Transverse colon (tissue), 4 donors: ENCODE measurements around the gene OBSCN. TPM values are rescaled to one million over a fixed set of nuclear protein-coding genes. Genes with fewer than 3 reads are reported as not detected.
A peak's percentile ranks its signal among the peaks of the same experiment; 100 is the strongest.
"Not testable (repeated sequence)": the region's sequence is repeated elsewhere in the genome, so short reads cannot be mapped to it uniquely, and the experiment has no call there.

Source experiments
- DNase-seq: peaks from one replicate; pipeline ENCODE4 v3.0.0-alpha.2; 2019
- H3K27ac ChIP-seq, 4 donors: fragments of 200-600 bp; sonication (generic); 2 replicates each; pipeline ENCODE4 v1.5.1; 2016 to 2018; ENCODE audit warnings: inconsistent platforms in 4 of 4
- H3K27me3 ChIP-seq: fragments of 200-600 bp; sonication (generic); 2 replicates; pipeline ENCODE4 v1.5.1; 2017; ENCODE audit warnings: inconsistent platforms
- H3K36me3 ChIP-seq, 4 donors: fragments of 200-600 bp; sonication (generic); 2 replicates each; pipeline ENCODE4 v1.5.1; 2017 to 2019; ENCODE audit warnings: inconsistent platforms in 4 of 4
- H3K4me1 ChIP-seq, 4 donors: fragments of 200-600 bp; sonication (generic); 2 replicates each; pipeline ENCODE4 v1.5.1; 2017 to 2020; ENCODE audit warnings: inconsistent platforms in 4 of 4
- H3K4me3 ChIP-seq, 4 donors: fragments of 200-600 bp; sonication (generic); 1 replicate in 1 of 4; 2 replicates in 3 of 4; pipeline versions ENCODE4 v1.5.1 to v1.6.1; 2017 to 2019; ENCODE audit warnings: inconsistent platforms in 4 of 4
- H3K9me3 ChIP-seq, 2 donors: fragments of 200-600 bp; sonication (generic); 2 replicates each; pipeline ENCODE4 v1.5.1; 2017 to 2019; ENCODE audit warnings: inconsistent platforms in 2 of 2
- EP300 ChIP-seq: sonication (generic); formaldehyde crosslinking; IDR thresholded peaks from one replicate; pipeline ENCODE4 v1.6.1; 2017; ENCODE audit warnings: antibody characterized with exemption, low read depth
- POLR2A ChIP-seq: fragments of 450-650 bp; IDR thresholded peaks from one replicate; pipeline ENCODE4 v1.6.1; 2016; ENCODE audit warnings: antibody characterized with exemption, mild to moderate bottlenecking, moderate library complexity
- POLR2AphosphoS5 ChIP-seq, 3 donors: sonication (generic); formaldehyde crosslinking; IDR thresholded peaks; one replicate each; pipeline ENCODE4 v1.6.1; 2016; ENCODE audit warnings: antibody characterized with exemption in 3 of 3
- WGBS, 2 donors: methylation state at CpG; one replicate each; pipeline ENCODE4 v1.1.5; 2018; ENCODE audit warnings: low coverage in 1 of 2; 5-methylcytosine and 5-hydroxymethylcytosine counted together
- in situ Hi-C, 4 donors: fragments of 200-750 bp; cut with MboI; loops; one replicate each; pipeline versions ENCODE4 v1.15.0 to v1.15.1; 2017; ENCODE audit warnings: low sequenced_read_pairs in 3 of 4, low pct_ligation_motif_present in 1 of 4, low pct_unique_long_range_greater_than_20kb in 1 of 4
- intact Hi-C: fragments of 100-400 bp; cut with DNase I; formaldehyde crosslinking; loops from one replicate; pipeline ENCODE4 v1.15.1; 2023; ENCODE audit warnings: low total_unique reads
- total RNA-seq, 4 donors: library from RNA; depleted of rRNA; stranded (reverse); fragments of >200 nt; gene quantifications; one replicate each; pipeline ENCODE4 v1.1.0, GENCODE V29; 2016
- TF ChIP-seq, protein P1 (sequence below), 5 experiments: fragments of 200-600 bp in 3 of 5; fragments of 450-650 bp in 2 of 5; sonication (generic) in 3 of 5; IDR thresholded peaks; 1 replicate in 2 of 5; 2 replicates in 3 of 5; pipeline ENCODE4 v1.5.1; 2016 to 2017; ENCODE audit warnings: antibody characterized with exemption in 5 of 5, inconsistent platforms in 3 of 5, mild to moderate bottlenecking in 2 of 5, moderate library complexity in 1 of 5

Gene OBSCN
- total RNA-seq, 4 donors from 2014 or later = 11.9 to 21.7 (median 15.8) TPM

DNA sequence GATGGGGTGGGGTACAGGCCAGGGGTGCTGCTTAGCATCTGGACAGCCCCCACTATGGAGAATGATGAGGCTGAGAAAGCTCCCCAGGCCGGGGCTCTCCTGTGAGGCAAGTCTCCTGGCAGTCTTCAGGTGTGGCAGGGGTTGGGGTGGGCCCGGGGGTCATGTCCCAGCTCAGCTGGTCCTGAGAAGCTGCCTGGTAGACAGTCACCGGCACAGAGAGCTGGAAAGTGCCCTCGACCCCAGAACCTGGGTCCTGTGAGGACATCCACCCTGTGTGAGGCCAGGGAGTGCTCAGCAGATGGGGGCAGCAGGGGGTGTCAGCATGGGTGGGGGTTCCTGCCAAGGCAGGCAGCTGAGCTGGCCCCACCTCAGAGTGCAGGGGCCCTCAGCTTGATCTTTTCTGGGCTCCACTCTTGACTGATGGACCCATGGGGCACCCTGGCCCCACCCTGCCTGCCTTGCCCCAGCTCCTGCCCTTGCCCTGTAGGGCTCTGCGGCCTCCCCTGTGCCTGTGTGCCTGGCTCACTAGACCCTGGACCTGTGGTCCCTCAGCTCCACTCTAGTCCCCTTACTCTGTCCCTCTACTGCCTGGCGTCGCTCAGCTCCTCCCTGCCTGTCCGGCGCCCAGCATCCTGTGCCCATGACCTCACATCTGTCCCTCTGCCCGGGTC is 36.5 kb upstream of the OBSCN start:
- 72 to 77% methylated on average over 5 to 7 of the region's 10 CpGs for WGBS, 2 donors
- Histone ChIP-seq H3K27ac (no peak overlapping the region), H3K4me1 (peaks cover 4 to 11% (median 7%) of the 10 kb centered on the region in 4 donors), H3K27me3 (no peaks in the 10 kb centered on the region), H3K4me3 (no peak overlapping the region), H3K36me3 (no peaks in the 10 kb centered on the region), H3K9me3 (no peaks in the 10 kb centered on the region)
- in situ Hi-C loops = loop anchor here in 1 of 4 donors (10.0 kb wide), 1 partner anchor 47 kb away; no protein-coding TSS in a partner anchor
- TF ChIP-seq, protein P1, sequence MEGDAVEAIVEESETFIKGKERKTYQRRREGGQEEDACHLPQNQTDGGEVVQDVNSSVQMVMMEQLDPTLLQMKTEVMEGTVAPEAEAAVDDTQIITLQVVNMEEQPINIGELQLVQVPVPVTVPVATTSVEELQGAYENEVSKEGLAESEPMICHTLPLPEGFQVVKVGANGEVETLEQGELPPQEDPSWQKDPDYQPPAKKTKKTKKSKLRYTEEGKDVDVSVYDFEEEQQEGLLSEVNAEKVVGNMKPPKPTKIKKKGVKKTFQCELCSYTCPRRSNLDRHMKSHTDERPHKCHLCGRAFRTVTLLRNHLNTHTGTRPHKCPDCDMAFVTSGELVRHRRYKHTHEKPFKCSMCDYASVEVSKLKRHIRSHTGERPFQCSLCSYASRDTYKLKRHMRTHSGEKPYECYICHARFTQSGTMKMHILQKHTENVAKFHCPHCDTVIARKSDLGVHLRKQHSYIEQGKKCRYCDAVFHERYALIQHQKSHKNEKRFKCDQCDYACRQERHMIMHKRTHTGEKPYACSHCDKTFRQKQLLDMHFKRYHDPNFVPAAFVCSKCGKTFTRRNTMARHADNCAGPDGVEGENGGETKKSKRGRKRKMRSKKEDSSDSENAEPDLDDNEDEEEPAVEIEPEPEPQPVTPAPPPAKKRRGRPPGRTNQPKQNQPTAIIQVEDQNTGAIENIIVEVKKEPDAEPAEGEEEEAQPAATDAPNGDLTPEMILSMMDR (IDR thresholded peaks at IDR 0.05) = no peak
- TF ChIP-seq EP300 (no peak), POLR2A (no peak), POLR2AphosphoS5 (IDR thresholded peaks at IDR 0.05) (no peak)
- DNase-seq = no peak
- intact Hi-C loops = no loop called here

DNA sequence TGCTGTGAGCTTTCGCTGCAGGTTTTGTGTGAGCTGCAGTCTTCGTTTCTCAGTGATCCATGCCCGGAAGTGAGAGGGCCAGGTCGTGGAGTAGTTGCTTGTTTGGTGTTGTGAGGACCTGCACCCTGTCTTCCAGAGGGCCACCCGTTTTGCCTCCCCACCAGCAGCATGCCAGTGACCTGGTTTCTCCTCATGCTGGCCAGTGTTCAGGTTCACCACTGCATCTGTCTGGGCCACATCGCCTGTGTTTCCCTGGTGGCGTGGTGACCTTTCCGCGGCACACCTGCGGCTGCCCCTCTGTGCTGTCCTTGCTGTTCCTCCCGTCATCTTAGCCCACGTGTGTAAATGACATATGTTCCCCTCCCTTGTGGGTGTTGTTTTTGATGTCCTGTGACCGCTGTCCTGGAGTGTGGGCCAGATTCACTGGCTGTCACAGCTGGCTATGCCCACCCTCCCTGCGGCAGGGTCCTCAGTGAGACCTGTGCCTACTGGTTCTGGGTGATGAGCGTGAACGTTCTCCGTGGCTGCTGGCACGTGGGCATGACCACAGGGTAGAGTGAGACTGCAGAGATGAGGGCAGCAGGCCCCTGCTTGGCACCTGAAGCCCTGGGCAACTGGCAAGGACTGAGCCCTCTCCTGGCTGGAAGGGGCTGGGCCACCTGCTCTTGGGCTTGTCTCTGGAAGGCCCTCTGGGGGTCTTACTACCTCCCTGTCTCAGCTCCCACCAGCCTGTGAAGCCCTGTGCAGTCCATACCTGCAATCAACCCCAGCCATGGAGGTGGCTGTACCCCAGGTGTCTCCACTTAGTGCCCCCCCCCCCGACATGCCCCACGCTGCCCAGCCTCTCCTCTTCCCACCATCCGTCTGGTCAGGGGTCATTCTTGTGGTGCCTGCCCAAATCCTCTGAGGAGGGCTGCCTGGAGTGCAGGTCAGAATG is 35.0 kb upstream of the OBSCN start:
- Histone ChIP-seq H3K36me3 (no peaks in the 10 kb centered on the region), H3K9me3 (no peaks in the 10 kb centered on the region), H3K4me1 (peaks cover 0 to 4% (median under 1%) of the 10 kb centered on the region in 4 donors), H3K4me3 (no peak overlapping the region), H3K27ac (no peak overlapping the region), H3K27me3 (no peaks in the 10 kb centered on the region)
- in situ Hi-C loops = loop anchor here in 1 of 4 donors (10.0 kb wide), 1 partner anchor 48 kb away; no protein-coding TSS in a partner anchor
- 40 to 94% methylated on average over 1 to 21 of the region's 21 CpGs for WGBS, 2 donors
- DNase-seq = no peak
- TF ChIP-seq, protein P1 (IDR thresholded peaks at IDR 0.05) = no peak
- TF ChIP-seq POLR2AphosphoS5 (IDR thresholded peaks at IDR 0.05) (no peak), EP300 (no peak), POLR2A (no peak)
- intact Hi-C loops = no loop called here

DNA sequence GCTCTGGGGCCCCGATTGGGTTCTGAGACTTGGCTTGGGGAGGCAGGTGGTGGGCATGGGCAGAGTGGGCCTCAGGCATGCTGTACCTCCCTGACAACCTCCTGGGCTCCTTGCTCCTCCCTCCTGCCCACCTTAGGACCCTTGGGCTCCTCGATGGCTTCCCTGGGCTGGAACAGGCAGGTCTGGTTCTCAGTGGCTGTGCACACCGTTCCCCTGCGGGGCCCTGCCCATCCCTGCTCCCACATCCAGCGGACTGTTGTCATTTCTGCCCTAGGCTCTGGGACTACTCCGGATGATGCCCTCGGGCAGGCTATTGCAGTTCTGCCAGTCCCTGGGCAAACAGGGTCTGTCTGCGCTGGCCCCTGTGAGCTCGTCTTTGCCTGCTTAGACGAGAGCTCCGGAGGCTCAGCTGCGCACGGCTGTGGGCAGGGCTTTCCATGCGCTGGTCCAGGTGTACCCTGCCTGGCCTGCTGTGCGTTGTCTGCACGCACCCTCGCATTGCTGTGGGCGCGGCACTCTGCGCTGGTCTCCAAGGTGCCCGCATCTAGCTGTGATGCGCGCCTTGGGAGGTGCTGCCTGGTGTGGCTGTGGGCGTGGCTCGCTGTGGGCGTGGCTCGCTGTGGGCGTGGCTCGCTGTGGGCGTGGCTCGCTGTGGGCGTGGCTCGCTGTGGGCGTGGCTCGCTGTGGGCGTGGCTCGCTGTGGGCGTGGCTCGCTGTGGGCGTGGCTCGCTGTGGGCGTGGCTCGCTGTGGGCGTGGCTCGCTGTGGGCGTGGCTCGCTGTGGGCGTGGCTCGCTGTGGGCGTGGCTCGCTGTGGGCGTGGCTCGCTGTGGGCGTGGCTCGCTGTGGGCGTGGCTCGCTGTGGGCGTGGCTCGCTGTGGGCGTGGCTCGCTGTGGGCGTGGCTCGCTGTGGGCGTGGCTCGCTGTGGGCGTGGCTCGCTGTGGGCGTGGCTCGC is 34.0 kb upstream of the OBSCN start:
- intact Hi-C loops, H3K9me3 ChIP-seq, H3K27me3 ChIP-seq, DNase-seq, H3K4me1 ChIP-seq, H3K4me3 ChIP-seq, H3K36me3 ChIP-seq: not testable (repeated sequence)
- H3K27ac ChIP-seq = peak overlapping the region in 1 of 4 donors; percentile 59
- in situ Hi-C loops = loop anchor here in 1 of 4 donors (10.0 kb wide), 1 partner anchor 49 kb away; no protein-coding TSS in a partner anchor
- WGBS, 2 donors = 91 to 93% methylated on average over 6 to 23 of the region's 69 CpGs

DNA sequence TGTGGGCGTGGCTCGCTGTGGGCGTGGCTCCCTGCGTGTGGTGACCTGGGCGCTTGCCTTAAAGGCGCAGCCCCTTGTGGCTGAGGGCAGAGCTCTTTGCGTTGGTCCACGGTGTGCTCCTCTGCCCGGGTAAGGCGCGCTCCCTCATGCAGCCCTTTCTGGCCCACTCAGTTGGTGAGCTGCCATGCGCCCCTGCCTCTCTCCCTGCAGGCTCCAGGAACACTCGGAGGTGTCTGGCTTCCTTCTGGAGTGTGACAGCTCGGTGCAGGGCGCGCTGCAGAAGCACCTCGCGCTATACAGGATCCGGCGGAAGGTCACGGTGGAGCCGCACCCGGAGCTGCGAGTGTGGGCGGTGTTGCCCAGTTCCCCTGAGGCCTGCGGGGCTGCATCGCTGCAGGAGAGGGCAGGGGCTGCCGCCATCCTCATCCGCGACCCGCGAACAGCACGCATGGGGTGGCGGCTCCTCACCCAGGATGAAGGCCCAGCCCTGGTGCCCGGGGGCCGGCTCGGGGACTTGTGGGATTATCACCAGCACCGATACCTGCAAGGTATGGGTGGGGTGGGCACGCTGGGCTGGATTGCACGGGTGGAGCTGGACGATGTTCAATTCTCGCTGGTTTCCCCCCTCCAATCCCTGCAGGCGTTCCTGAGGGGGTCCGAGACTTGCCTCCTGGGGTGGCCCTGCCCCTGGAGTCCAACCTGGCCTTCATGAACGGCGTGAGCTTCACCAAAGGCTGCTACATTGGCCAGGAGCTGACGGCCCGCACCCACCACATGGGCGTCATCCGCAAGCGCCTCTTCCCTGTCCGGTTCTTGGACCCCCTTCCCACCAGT is 33.1 kb upstream of the OBSCN start:
- intact Hi-C loops = no loop called here
- Histone ChIP-seq H3K27ac (peak overlapping the region in 1 of 4 donors; percentile 35), H3K36me3 (no peaks in the 10 kb centered on the region)

More for the DNA sequence above, 33.1 kb upstream of the OBSCN start:
- TF ChIP-seq POLR2A (no peak), POLR2AphosphoS5 (IDR thresholded peaks at IDR 0.05) (peak in 1 of 3 donors; percentile 67)
- in situ Hi-C loops = loop anchor here in 1 of 4 donors (10.0 kb wide), 1 partner anchor 50 kb away; no protein-coding TSS in a partner anchor
- 98% methylated on average over 25 of the region's 52 CpGs; no CpG with 5 or more reads in 1 of the 2 donors for WGBS, 2 donors
- no peak for DNase-seq
- Histone ChIP-seq H3K27me3 (no peaks in the 10 kb centered on the region), H3K9me3 (no peaks in the 10 kb centered on the region), H3K4me3 (peak overlapping the region in 2 of 4 donors; percentile 10 to 26), H3K4me1 (peaks cover 0 to 13% (median 2%) of the 10 kb centered on the region in 4 donors)
